ENCODE results near the gene SVEP1.

- no peak for TF ChIP-seq CTCF (IDR thresholded peaks at IDR 0.05; ENCODE audit: low read depth, low read length, poor library complexity, severe bottlenecking)
- no peak for TF ChIP-seq EZH2phosphoT487 (IDR thresholded peaks at IDR 0.05; ENCODE audit: borderline replicate concordance, low read length)
Measured at GRCh38 chr9:110472111-110472510, 107.4 kb downstream of the SVEP1 start.

All from DOHH2 (cell line).